HepG2 (cell line): ENCODE measurements around the gene ZNF74. TPM values are rescaled to one million over a fixed set of nuclear protein-coding genes. Genes with fewer than 3 reads are reported as not detected.

Source experiments
- ATAC-seq: fragments of 200-7000 bp; cut with Tn5 transposase; 3 replicates; pipeline ENCODE4 v1.9.1; 2020; ENCODE audit warnings: mild to moderate bottlenecking, moderate library complexity
- BruUV-seq: library from RNA; stranded (reverse); fragments of 400-500 nt; replicated peaks from 2 replicates; lab custom pipeline; 2021; lab: Mats Ljungman, UMichigan
- CTCF ChIA-PET: fragments of 300-600 bp; formaldehyde crosslinking; extraction: SDS; loops from one replicate; lab custom pipeline; 2021; ENCODE audit warnings: low total read pairs, inconsistent platforms, low intra/inter-chr PET ratio; lab: Yijun Ruan, JAX
- POLR2A ChIA-PET: fragments of 350-600 bp; sonication (Branson Sonifier 250); formaldehyde crosslinking; loops from one replicate; lab custom pipeline; 2020; ENCODE audit warnings: antibody characterized with exemption, inconsistent platforms; lab: Yijun Ruan, JAX
- DNase-seq: peaks from one replicate; pipeline ENCODE4 v3.0.0-alpha.2; 2015; ENCODE audit warnings: low spot score
- FAIRE-seq: peaks from 3 replicates; lab custom pipeline; 2011; peaks lifted over from hg19 to GRCh38; lab: Jason Lieb, UNC
- H2AFZ ChIP-seq: one replicate; pipeline ENCODE4 v1.6.1; 2011; ENCODE audit warnings: low read length, inconsistent platforms
- H3K27ac ChIP-seq: fragments of 300-600 bp; 3 replicates; pipeline ENCODE4 v1.8.0; 2011; ENCODE audit warnings: mixed run types, mild to moderate bottlenecking, mixed read lengths, low read length, inconsistent platforms; ENCODE audit not compliant: insufficient read depth; ENCODE audit errors: extremely low read length
- H3K27me3 ChIP-seq, 2 experiments: fragments of 200-600 bp in 1 of 2; 2 replicates in 1 of 2; 3 replicates in 1 of 2; pipeline versions ENCODE4 v1.6.0 to v1.8.0; 2011; ENCODE audit warnings: low read length in 2 of 2, mild to moderate bottlenecking in 2 of 2, moderate library complexity in 2 of 2, inconsistent platforms in 1 of 2; ENCODE audit not compliant: insufficient read depth in 2 of 2, control insufficient read depth in 1 of 2
- H3K36me3 ChIP-seq, 2 experiments: fragments of 200-600 bp in 1 of 2; replicated peaks in 1 of 2; 2 replicates in 1 of 2; 3 replicates in 1 of 2; pipeline versions ENCODE4 v1.5.1 to v1.8.0; 2011; ENCODE audit warnings: low read length in 2 of 2, inconsistent platforms in 1 of 2; ENCODE audit not compliant: insufficient read depth in 2 of 2, control insufficient read depth in 1 of 2
- H3K4me1 ChIP-seq: 2 replicates; pipeline ENCODE4 v1.5.1; 2012; ENCODE audit warnings: low read length, inconsistent platforms; ENCODE audit not compliant: insufficient read depth
- H3K4me2 ChIP-seq: 2 replicates; pipeline ENCODE4 v1.6.0; 2011; ENCODE audit warnings: low read depth, low read length, inconsistent platforms
- H3K4me3 ChIP-seq, 3 experiments: fragments of 200-600 bp in 1 of 3; sonication (generic), shearing (Covaris generic) in 1 of 3; replicated peaks in 1 of 3; 2 replicates each; pipeline ENCODE4 v1.5.1; 2011 to 2016; ENCODE audit warnings: low read length in 3 of 3, inconsistent platforms in 2 of 3, low read depth in 2 of 3, mild to moderate bottlenecking in 2 of 3, control low read depth in 1 of 3, mixed read lengths in 1 of 3; ENCODE audit not compliant: insufficient read depth in 1 of 3
- H3K79me2 ChIP-seq: one replicate; pipeline ENCODE4 v1.6.1; 2011; ENCODE audit warnings: low read length, inconsistent platforms; ENCODE audit not compliant: insufficient read depth
- H3K9ac ChIP-seq: 2 replicates; pipeline ENCODE4 v1.6.0; 2011; ENCODE audit warnings: mild to moderate bottlenecking, low read depth, low read length, inconsistent platforms; ENCODE audit not compliant: insufficient read depth
- H3K9me3 ChIP-seq: 2 replicates; pipeline ENCODE4 v1.5.1; 2012; ENCODE audit warnings: mild to moderate bottlenecking, low read length
- H4K20me1 ChIP-seq: 2 replicates; pipeline ENCODE4 v1.6.0; 2011; ENCODE audit warnings: inconsistent platforms, mild to moderate bottlenecking, low read length, moderate library complexity; ENCODE audit not compliant: insufficient read depth
- ARHGAP35 ChIP-seq: sonication (generic); formaldehyde crosslinking; IDR thresholded peaks from 2 replicates; pipeline ENCODE4 v1.9.0; 2022; ENCODE audit warnings: mild to moderate bottlenecking, inconsistent platforms, moderate library complexity, missing genetic modification reagents, borderline replicate concordance
- ATF4 ChIP-seq, 2 experiments: fragments of 450-650 bp in 1 of 2; sonication (generic) in 1 of 2; formaldehyde crosslinking; IDR thresholded peaks; 2 replicates each; pipeline versions ENCODE4 v1.5.0 to v1.8.0; 2020 to 2022; ENCODE audit warnings: mild to moderate bottlenecking in 1 of 2, missing genetic modification reagents in 1 of 2
- GABPA ChIP-seq, 2 experiments: IDR thresholded peaks; 2 replicates each; pipeline ENCODE4 v1.6.1; 2011 to 2016; ENCODE audit warnings: low read depth in 2 of 2, low read length in 1 of 2, missing biosample characterization in 1 of 2, missing genetic modification characterization in 1 of 2
- MNT ChIP-seq: fragments of 450-650 bp; IDR thresholded peaks from 2 replicates; pipeline ENCODE4 v1.6.1; 2016
- PHF5A ChIP-seq: IDR thresholded peaks from one replicate; pipeline ENCODE4 v1.6.1; 2018; ENCODE audit warnings: low read depth, missing genetic modification reagents; ENCODE audit not compliant: unreplicated experiment
- SALL2 ChIP-seq: sonication (generic); formaldehyde crosslinking; IDR thresholded peaks from 2 replicates; pipeline ENCODE4 v1.8.1; 2023; ENCODE audit warnings: mild to moderate bottlenecking, missing genetic modification reagents, inconsistent platforms
- SIX1 ChIP-seq: sonication (generic); formaldehyde crosslinking; IDR thresholded peaks from 2 replicates; pipeline ENCODE4 v1.4.0; 2020; ENCODE audit warnings: missing genetic modification reagents, borderline replicate concordance
- SOX13 ChIP-seq, 3 experiments: fragments of 450-650 bp in 1 of 3; sonication (generic) in 1 of 3; formaldehyde crosslinking in 1 of 3; IDR thresholded peaks in 2 of 3; conservative IDR thresholded peaks in 1 of 3; 2 replicates each; pipeline versions ENCODE4 v1.5.0 to v1.6.1; 2016 to 2020; ENCODE audit warnings: antibody characterized with exemption in 1 of 3, mild to moderate bottlenecking in 1 of 3, missing compliant biosample characterization in 1 of 3, missing genetic modification reagents in 1 of 3, moderate library complexity in 1 of 3
- SP1 ChIP-seq, 2 experiments: fragments of 450-650 bp in 1 of 2; sonication (generic) in 1 of 2; formaldehyde crosslinking in 1 of 2; IDR thresholded peaks; 2 replicates each; pipeline versions ENCODE4 v1.4.0 to v1.6.1; 2016 to 2020; ENCODE audit warnings: missing genetic modification reagents in 1 of 2
- STAG1 ChIP-seq: sonication (generic); formaldehyde crosslinking; IDR thresholded peaks from 2 replicates; pipeline ENCODE4 v1.4.0; 2020; ENCODE audit warnings: missing genetic modification reagents
- ZBTB7B ChIP-seq: sonication (generic); formaldehyde crosslinking; IDR thresholded peaks from 2 replicates; pipeline ENCODE4 v1.4.0; 2020; ENCODE audit warnings: missing genetic modification reagents
- ZNF510 ChIP-seq: sonication (generic); formaldehyde crosslinking; IDR thresholded peaks from 2 replicates; pipeline ENCODE4 v1.4.0; 2020; ENCODE audit warnings: low read depth, mild to moderate bottlenecking, missing genetic modification reagents
- ZSCAN20 ChIP-seq: sonication (generic); formaldehyde crosslinking; IDR thresholded peaks from 2 replicates; pipeline ENCODE4 v1.4.0; 2020; ENCODE audit warnings: missing genetic modification reagents, mild to moderate bottlenecking, borderline replicate concordance
- WGBS: methylation state at CpG from one replicate; pipeline ENCODE4 v1.1.6; 2017; ENCODE audit warnings: low lambda C conversion rate; 5-methylcytosine and 5-hydroxymethylcytosine counted together
- in situ Hi-C: cut with HindIII; loops from 2 replicates; pipeline ENCODE4 v1.10.0; 2017; ENCODE audit warnings: low pct_unique_long_range_greater_than_20kb; ENCODE audit not compliant: extremely low pct_ligation_motif_present
- intact Hi-C: fragments of 100-400 bp; cut with micrococcal nuclease; formaldehyde crosslinking; loops from one replicate; pipeline ENCODE4 v1.10.0; 2022; ENCODE audit not compliant: unreplicated experiment
- polyA plus RNA-seq, 8 experiments: library from polyadenylated mRNA; depleted of rRNA in 3 of 8; stranded (reverse) in 7 of 8; unstranded in 1 of 8; fragments of >200 nt; fragmentation: Illumina TruSeq in 4 of 8; extraction: Trizol in 4 of 8; gene quantifications; 2 replicates each; pipeline versions ENCODE4 v1.2.1 to v1.2.3, GENCODE V29; 2011 to 2016; ENCODE audit warnings: low read depth in 4 of 8, missing spikeins in 1 of 8, mixed read lengths in 1 of 8; ENCODE audit not compliant: insufficient read depth in 1 of 8
- total RNA-seq, 5 experiments: library from RNA; depleted of rRNA; stranded (reverse); fragments of >200 nt; fragmentation: Illumina TruSeq; extraction: Trizol; gene quantifications; 2 replicates each; pipeline ENCODE4 v1.2.3, GENCODE V29; 2016; ENCODE audit warnings: low read depth in 1 of 5

The ZNF74 gene
- total and polyA plus RNA-seq, 2 of the 13 experiments (the other 11 are each of a cell fraction or from before 2014, with no cell fraction given), result 6.3 to 9.1 TPM

- Histone ChIP-seq H3K4me3 (no peak overlapping the region), H3K4me1 (peaks cover 8% of the 10 kb centered on the region; the same call in 1 of the 2 replicates), H2AFZ (no peak overlapping the region), H3K36me3 (peaks cover 12 to 23% of the 10 kb centered on the region in 2 experiments; a peak in 4 of 5 replicates), H3K4me2 (no peak overlapping the region), H3K9me3 (no peaks in the 10 kb centered on the region), H4K20me1 (no peaks in the 10 kb centered on the region), H3K27me3 (no peaks in the 10 kb centered on the region; a peak in 1 of 5 replicates), H3K79me2 (peaks cover 2% of the 10 kb centered on the region), H3K27ac (no peak overlapping the region), H3K9ac (no peak overlapping the region)
- BruUV-seq, result no TSS peak
- ChIA-PET POLR2A (no interaction called here), CTCF (no interaction called here)
- in situ Hi-C loops, result no loop called here
- FAIRE-seq, result no peak
- DNase-seq, result no peak
- TF ChIP-seq ZNF510 (no peak), MNT (peak; percentile 39; the same call in 1 of the 2 replicates)
- intact Hi-C loops, result no loop called here
- 94% methylated on average over 6 of the region's 6 CpGs for WGBS
- no peak for ATAC-seq
Measured at GRCh38 chr22:20403779-20404140, 9.8 kb downstream of the ZNF74 start.

GRCh38 chr22:20404881-20405280, 10.9 kb downstream of the ZNF74 start:
- intact Hi-C loops, result no loop called here
- TF ChIP-seq SIX1 (CRISPR knock-in tag), result no peak
- no peak for TF ChIP-seq STAG1 (CRISPR knock-in tag)
- TF ChIP-seq ATF4 (CRISPR knock-in tag; IDR thresholded peaks at IDR 0.05), result no peak
- no peak for TF ChIP-seq SP1 (IDR thresholded peaks at IDR 0.05)
- no peak for TF ChIP-seq SP1 (CRISPR knock-in tag; IDR thresholded peaks at IDR 0.05)
- no peak for TF ChIP-seq SALL2 (CRISPR knock-in tag)
- TF ChIP-seq ZBTB7B (CRISPR knock-in tag), result no peak
- TF ChIP-seq ZSCAN20 (CRISPR knock-in tag), result no peak
- TF ChIP-seq SOX13 (IDR thresholded peaks at IDR 0.05), result no peak
- TF ChIP-seq SOX13 (CRISPR knock-in tag; conservative IDR thresholded peaks at IDR 0.05 in 1 of 2, IDR thresholded peaks at IDR 0.05 in 1 of 2), result no peak
- TF ChIP-seq GABPA (IDR thresholded peaks at IDR 0.05; ENCODE audit: low read depth, low read length), result no peak
- no peak for TF ChIP-seq GABPA (CRISPR knock-in tag; IDR thresholded peaks at IDR 0.05; ENCODE audit: low read depth)
- TF ChIP-seq ARHGAP35 (CRISPR knock-in tag), result no peak
- no peak for TF ChIP-seq PHF5A
- DNase-seq (no peak), ATAC-seq (no peak), FAIRE-seq (no peak)
- no peaks in the 10 kb centered on the region for H4K20me1 ChIP-seq
- H3K4me1 ChIP-seq, result no peaks in the 10 kb centered on the region
- no peak overlapping the region for H3K4me3 ChIP-seq
- 97% methylated on average over 18 of the region's 18 CpGs for WGBS
- in situ Hi-C loops, result no loop called here
- H2AFZ ChIP-seq, result no peak overlapping the region
- H3K27ac ChIP-seq, result no peak overlapping the region
- ChIA-PET POLR2A (no interaction called here), CTCF (no interaction called here)
- no peaks in the 10 kb centered on the region; a peak in 1 of 5 replicates for H3K27me3 ChIP-seq
- H3K36me3 ChIP-seq, result peaks cover 12 to 23% of the 10 kb centered on the region in 2 experiments; a peak in 4 of 5 replicates
- BruUV-seq, result no TSS peak
- no peak overlapping the region for H3K9ac ChIP-seq
- no peaks in the 10 kb centered on the region for H3K9me3 ChIP-seq
- no peak overlapping the region for H3K4me2 ChIP-seq
- peaks cover under 1% of the 10 kb centered on the region for H3K79me2 ChIP-seq
